AG09309 (cell line): Measurements from ENCODE around the gene DIPK1A.

Experiments
- DNase-seq: peaks from one replicate; pipeline ENCODE4 v3.0.0-alpha.2; 2010; ENCODE audit warnings: low read depth
- H3K4me3 ChIP-seq: 2 replicates; pipeline ENCODE4 v1.5.1; 2011; ENCODE audit warnings: mild to moderate bottlenecking, low read depth, low read length, moderate library complexity; ENCODE audit not compliant: control insufficient read depth
- CTCF ChIP-seq: IDR thresholded peaks from 2 replicates; pipeline ENCODE4 v1.5.1; 2011; ENCODE audit warnings: mild to moderate bottlenecking, low read depth, low read length, inconsistent platforms; ENCODE audit not compliant: insufficient read depth, control insufficient read depth; ENCODE audit errors: missing control alignments

Gene DIPK1A

GRCh38 chr1:92797961-92798360 lies 163.3 kb downstream of the DIPK1A start:
- H3K4me3 ChIP-seq, result no peak overlapping the region
- TF ChIP-seq CTCF, result no peak
- DNase-seq, result no peak

GRCh38 chr1:92797297-92797696 lies 164.0 kb downstream of the DIPK1A start:
- no peak for DNase-seq
- no peak overlapping the region for H3K4me3 ChIP-seq
- no peak for TF ChIP-seq CTCF

GRCh38 chr1:92795166-92795565 lies 166.1 kb downstream of the DIPK1A start:
- no peak overlapping the region for H3K4me3 ChIP-seq
- TF ChIP-seq CTCF, result no peak
- no peak for DNase-seq

- DNase-seq, result no peak
Observed at GRCh38 chr1:92792340-92792782, 168.9 kb downstream of the DIPK1A start.

More at GRCh38 chr1:92792340-92792782, 168.9 kb downstream of the DIPK1A start:
- H3K4me3 ChIP-seq, result no peak overlapping the region
- no peak for TF ChIP-seq CTCF
